HCT116 (cell line): Measurements from ENCODE around the gene CAV2.

Experiments used
- CBX3 ChIP-seq: IDR thresholded peaks from 2 replicates; pipeline ENCODE4 v1.6.1; 2012; ENCODE audit warnings: low read depth
- CTCF ChIP-seq, 3 experiments: fragments of 200-600 bp in 1 of 3; sonication (generic) in 1 of 3; IDR thresholded peaks in 2 of 3; conservative IDR thresholded peaks in 1 of 3; 2 replicates each; pipeline ENCODE4 v1.5.1; 2012 to 2017; ENCODE audit warnings: low read depth in 2 of 3, low read length in 2 of 3, antibody characterized with exemption in 1 of 3, borderline replicate concordance in 1 of 3, control low read depth in 1 of 3, mild to moderate bottlenecking in 1 of 3, mixed read lengths in 1 of 3, mixed run types in 1 of 3, moderate library complexity in 1 of 3; ENCODE audit not compliant: insufficient read depth in 1 of 3
- EZH2phosphoT487 ChIP-seq: fragments of 200-600 bp; IDR thresholded peaks from 2 replicates; pipeline ENCODE4 v1.6.1; 2018; ENCODE audit warnings: antibody characterized with exemption, borderline replicate concordance
- JUND ChIP-seq: IDR thresholded peaks from 2 replicates; pipeline ENCODE4 v1.6.1; 2012
- MAX ChIP-seq: IDR thresholded peaks from 2 replicates; pipeline ENCODE4 v1.6.1; 2012
- POLR2A ChIP-seq: IDR thresholded peaks from 2 replicates; pipeline ENCODE4 v1.7.0; 2011; ENCODE audit warnings: borderline replicate concordance; ENCODE audit not compliant: insufficient read depth, insufficient read length; ENCODE audit errors: extremely low read depth
- POLR2AphosphoS5 ChIP-seq: IDR thresholded peaks from 2 replicates; pipeline ENCODE4 v1.6.1; 2011; ENCODE audit warnings: mild to moderate bottlenecking, low read depth, low read length, moderate library complexity
- REST ChIP-seq: IDR thresholded peaks from 2 replicates; pipeline ENCODE4 v1.6.1; 2012; ENCODE audit warnings: low read depth
- SP1 ChIP-seq: IDR thresholded peaks from 2 replicates; pipeline ENCODE4 v1.6.1; 2012; ENCODE audit warnings: low read depth
- TCF7L2 ChIP-seq: IDR thresholded peaks from 2 replicates; pipeline ENCODE4 v1.7.0; 2011; ENCODE audit warnings: borderline replicate concordance, inconsistent platforms; ENCODE audit not compliant: insufficient read depth, insufficient read length; ENCODE audit errors: extremely low read depth
- ZBTB33 ChIP-seq: IDR thresholded peaks from 2 replicates; pipeline ENCODE4 v1.6.1; 2011; ENCODE audit warnings: mild to moderate bottlenecking, low read length, moderate library complexity; ENCODE audit not compliant: insufficient replicate concordance; ENCODE audit errors: extremely low read depth

GRCh38 chr7:116535416-116535815, 35.9 kb downstream of the CAV2 start:
- TF ChIP-seq CTCF (IDR thresholded peaks at IDR 0.05 in 2 of 3, conservative IDR thresholded peaks at IDR 0.05 in 1 of 3; ENCODE audit: borderline replicate concordance in 1 of 3, insufficient read depth in 1 of 3, low read depth in 2 of 3, low read length in 2 of 3) = no peak
- TF ChIP-seq POLR2A = no peak
- TF ChIP-seq CBX3 = no peak
- no peak for TF ChIP-seq ZBTB33
- no peak for TF ChIP-seq EZH2phosphoT487
- TF ChIP-seq MAX = no peak
- no peak for TF ChIP-seq REST
- TF ChIP-seq TCF7L2 = no peak
- TF ChIP-seq POLR2AphosphoS5 = no peak
- TF ChIP-seq JUND = no peak
- TF ChIP-seq SP1 = no peak
